ENCODE data around the gene ZNF724.

The ZNF724 gene

GRCh38 chr19:23222998-23223652 is 27.1 kb downstream of the ZNF724 start:
- no peak for DNase-seq

GRCh38 chr19:23203841-23204344 is 46.3 kb downstream of the ZNF724 start:
- no peak for DNase-seq

GRCh38 chr19:23190341-23190740 is 59.9 kb downstream of the ZNF724 start:
- no peak for DNase-seq

- DNase-seq = no peak
These were observed 66.9 kb downstream of the ZNF724 start for GRCh38 chr19:23183251-23183650.

Measured in activated CD4-positive, alpha-beta T cell treated with anti-CD3 and anti-CD28 coated beads for 48 hours (primary cell).